Retinal pigment epithelial cell (primary cell): ENCODE data around the gene IGFBPL1.

Source experiments
- DNase-seq: peaks from one replicate; pipeline ENCODE4 v3.0.0-alpha.2; 2010; ENCODE audit warnings: low read depth
- H3K4me3 ChIP-seq: 2 replicates; pipeline ENCODE4 v1.5.1; 2011; ENCODE audit warnings: mild to moderate bottlenecking, low read length, control low read depth, moderate library complexity
- TF ChIP-seq, protein P1 (sequence below): conservative IDR thresholded peaks from 2 replicates; pipeline ENCODE4 v1.5.1; 2011; ENCODE audit warnings: low read depth, low read length, control low read depth, inconsistent platforms

IGFBPL1 gene

GRCh38 chr9:38391278-38392118, 32.8 kb downstream of the IGFBPL1 start:
- H3K4me3 ChIP-seq: no peak overlapping the region
- TF ChIP-seq, protein P1, sequence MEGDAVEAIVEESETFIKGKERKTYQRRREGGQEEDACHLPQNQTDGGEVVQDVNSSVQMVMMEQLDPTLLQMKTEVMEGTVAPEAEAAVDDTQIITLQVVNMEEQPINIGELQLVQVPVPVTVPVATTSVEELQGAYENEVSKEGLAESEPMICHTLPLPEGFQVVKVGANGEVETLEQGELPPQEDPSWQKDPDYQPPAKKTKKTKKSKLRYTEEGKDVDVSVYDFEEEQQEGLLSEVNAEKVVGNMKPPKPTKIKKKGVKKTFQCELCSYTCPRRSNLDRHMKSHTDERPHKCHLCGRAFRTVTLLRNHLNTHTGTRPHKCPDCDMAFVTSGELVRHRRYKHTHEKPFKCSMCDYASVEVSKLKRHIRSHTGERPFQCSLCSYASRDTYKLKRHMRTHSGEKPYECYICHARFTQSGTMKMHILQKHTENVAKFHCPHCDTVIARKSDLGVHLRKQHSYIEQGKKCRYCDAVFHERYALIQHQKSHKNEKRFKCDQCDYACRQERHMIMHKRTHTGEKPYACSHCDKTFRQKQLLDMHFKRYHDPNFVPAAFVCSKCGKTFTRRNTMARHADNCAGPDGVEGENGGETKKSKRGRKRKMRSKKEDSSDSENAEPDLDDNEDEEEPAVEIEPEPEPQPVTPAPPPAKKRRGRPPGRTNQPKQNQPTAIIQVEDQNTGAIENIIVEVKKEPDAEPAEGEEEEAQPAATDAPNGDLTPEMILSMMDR: no peak
- no peak for DNase-seq

GRCh38 chr9:38390851-38391250, 33.4 kb downstream of the IGFBPL1 start:
- DNase-seq: no peak
- TF ChIP-seq, protein P1: no peak
- no peak overlapping the region for H3K4me3 ChIP-seq

DNA sequence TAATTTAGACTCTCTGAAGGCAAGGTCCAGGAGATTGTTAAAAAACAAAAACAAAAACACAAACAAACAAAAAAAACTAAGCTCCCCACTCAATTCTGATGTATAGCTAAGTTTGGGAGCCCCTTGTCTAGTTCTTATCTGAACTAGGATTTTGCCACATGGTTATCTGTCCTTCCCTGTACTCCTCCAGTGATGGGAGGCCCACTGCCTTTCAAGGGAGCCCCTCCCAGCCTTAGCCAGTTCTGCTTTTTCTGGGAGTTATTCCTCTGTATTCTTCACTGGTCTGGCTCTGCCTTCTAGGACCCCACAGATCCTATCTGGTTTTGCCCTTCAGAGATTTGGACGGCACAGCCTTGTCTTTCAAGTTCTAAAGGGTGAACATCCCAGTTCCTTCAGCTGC, 33.8 kb downstream of the IGFBPL1 start:
- TF ChIP-seq, protein P1: no peak
- H3K4me3 ChIP-seq: no peak overlapping the region
- DNase-seq: no peak

DNA sequence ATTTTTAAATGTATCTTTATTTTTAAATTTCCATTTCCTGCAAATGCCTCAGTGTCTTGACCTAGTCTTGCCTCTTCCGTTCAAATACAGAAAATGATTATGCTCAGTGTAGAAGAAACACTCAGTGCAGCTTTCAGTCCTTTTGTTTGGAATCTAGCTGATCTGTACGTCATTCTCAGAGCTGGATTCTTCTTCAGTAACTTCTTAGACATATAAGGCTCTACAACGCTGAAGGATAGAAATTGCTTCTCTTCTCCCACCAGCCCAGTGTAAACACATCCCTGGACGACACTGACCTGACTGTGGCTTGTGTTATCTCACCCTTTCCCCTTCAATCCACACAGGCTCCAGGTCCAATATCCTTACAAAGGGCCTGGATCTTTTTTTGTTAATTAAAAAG, 34.9 kb downstream of the IGFBPL1 start:
- H3K4me3 ChIP-seq: no peak overlapping the region
- DNase-seq: no peak
- TF ChIP-seq, protein P1: no peak

DNA sequence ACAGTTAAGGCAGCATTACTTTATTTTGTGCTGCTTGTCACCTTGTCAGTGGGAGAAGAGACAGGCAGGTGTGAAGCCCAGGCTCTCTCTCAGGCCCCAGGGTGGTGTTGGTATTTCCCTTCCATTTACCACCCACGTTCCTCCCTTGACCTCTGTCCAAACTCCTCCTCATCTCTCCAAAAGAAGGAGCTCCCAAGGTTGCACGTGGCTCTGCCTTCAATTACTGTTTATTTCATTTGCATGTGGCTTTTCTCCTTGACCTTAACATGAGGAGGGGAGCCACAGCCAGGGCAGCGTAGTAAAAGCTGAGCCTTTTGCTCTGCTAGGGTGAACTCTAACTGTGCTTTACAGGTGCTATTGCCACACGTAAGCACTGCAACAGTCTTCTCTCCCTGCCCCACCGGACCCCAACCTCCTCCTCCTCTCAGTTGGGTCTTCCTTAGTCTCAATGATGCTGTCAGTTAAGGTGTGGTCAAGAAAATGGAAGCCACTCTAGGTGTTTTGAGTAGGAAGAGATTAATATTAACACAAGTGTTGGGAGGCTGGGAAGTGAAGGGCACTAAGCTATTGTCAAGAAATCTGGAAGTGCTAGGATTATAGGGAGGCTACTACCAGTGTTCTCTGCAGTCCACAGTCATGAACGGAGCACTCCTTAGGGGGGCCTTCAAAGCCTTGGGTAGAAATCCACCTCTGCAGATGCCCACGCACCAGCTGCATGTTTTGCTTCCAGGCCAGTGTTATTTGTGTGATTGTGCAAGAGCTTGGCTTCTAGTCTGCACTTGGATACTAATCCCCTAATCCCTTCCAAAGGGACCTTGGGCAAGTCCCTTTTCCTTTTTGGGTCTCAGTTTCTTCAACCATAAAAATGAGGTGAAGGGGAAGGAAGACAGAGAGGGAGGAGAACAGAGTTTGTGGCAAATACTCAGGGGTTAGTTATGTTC, 35.7 kb downstream of the IGFBPL1 start:
- TF ChIP-seq, protein P1: no peak
- DNase-seq: peak; percentile 51
- no peak overlapping the region for H3K4me3 ChIP-seq

GRCh38 chr9:38387751-38388150, 36.5 kb downstream of the IGFBPL1 start:
- no peak overlapping the region for H3K4me3 ChIP-seq
- no peak for DNase-seq
- TF ChIP-seq, protein P1: no peak

GRCh38 chr9:38387066-38387465, 37.2 kb downstream of the IGFBPL1 start:
- no peak for DNase-seq
- TF ChIP-seq, protein P1: no peak
- no peak overlapping the region for H3K4me3 ChIP-seq
